Measurements from ENCODE around the gene CREG1.
A peak's percentile ranks its signal among the peaks of the same experiment; 100 is the strongest.
"Not testable (repeated sequence)": the region's sequence is repeated elsewhere in the genome, so short reads cannot be mapped to it uniquely, and the experiment has no call there.

CREG1 gene

GRCh38 chr1:167553136-167554027 is at the start of gene CREG1:
Gene CREG1 (minus strand): TSS chr1:167553762.
- peak; percentile 86 to 90 for DNase-seq (ENCODE audit: low read depth in 2 of 2)

GRCh38 chr1:167602840-167603239 is 49.3 kb upstream of the CREG1 start:
- no peak for DNase-seq (ENCODE audit: low read depth in 2 of 2)

GRCh38 chr1:167601442-167602383 is 48.2 kb upstream of the CREG1 start:
- DNase-seq (ENCODE audit: low read depth in 2 of 2): no peak

GRCh38 chr1:167599957-167600581 is 46.5 kb upstream of the CREG1 start:
- no peak for DNase-seq (ENCODE audit: low read depth in 2 of 2)

GRCh38 chr1:167594822-167595221 is 41.3 kb upstream of the CREG1 start:
- no peak for DNase-seq (ENCODE audit: low read depth in 2 of 2)

- no peak for DNase-seq (ENCODE audit: low read depth in 2 of 2)
Observed at GRCh38 chr1:167593860-167594259, 40.3 kb upstream of the CREG1 start.

GRCh38 chr1:167592475-167592874 is 38.9 kb upstream of the CREG1 start:
- DNase-seq (ENCODE audit: low read depth in 2 of 2): no peak

- no peak for DNase-seq (ENCODE audit: low read depth in 2 of 2)
Observed at GRCh38 chr1:167588361-167588760, 34.8 kb upstream of the CREG1 start.

GRCh38 chr1:167587872-167588271 is 34.3 kb upstream of the CREG1 start:
- DNase-seq (ENCODE audit: low read depth in 2 of 2): no peak

- no peak for DNase-seq (ENCODE audit: low read depth in 2 of 2)
Observed at GRCh38 chr1:167587342-167587741, 33.8 kb upstream of the CREG1 start.

GRCh38 chr1:167584581-167584980 is 31.0 kb upstream of the CREG1 start:
- DNase-seq (ENCODE audit: low read depth in 2 of 2): no peak

GRCh38 chr1:167582722-167583121 is 29.2 kb upstream of the CREG1 start:
- no peak for DNase-seq (ENCODE audit: low read depth in 2 of 2)

- no peak for DNase-seq (ENCODE audit: low read depth in 2 of 2)
Observed at GRCh38 chr1:167582064-167582463, 28.5 kb upstream of the CREG1 start.

- DNase-seq (ENCODE audit: low read depth in 2 of 2): no peak
Observed at GRCh38 chr1:167579986-167580385, 26.4 kb upstream of the CREG1 start.

- no peak for DNase-seq (ENCODE audit: low read depth in 2 of 2)
Observed at GRCh38 chr1:167578939-167579521, 25.5 kb upstream of the CREG1 start.

- DNase-seq (ENCODE audit: low read depth in 2 of 2): no peak
Observed at GRCh38 chr1:167575649-167576048, 22.1 kb upstream of the CREG1 start.

GRCh38 chr1:167573035-167573434 is 19.5 kb upstream of the CREG1 start:
- no peak for DNase-seq (ENCODE audit: low read depth in 2 of 2)

- DNase-seq (ENCODE audit: low read depth in 2 of 2): not testable (repeated sequence)
Observed at GRCh38 chr1:167570712-167571111, 17.1 kb upstream of the CREG1 start.

- no peak for DNase-seq (ENCODE audit: low read depth in 2 of 2)
Observed at GRCh38 chr1:167567663-167568062, 14.1 kb upstream of the CREG1 start.

- no peak for DNase-seq (ENCODE audit: low read depth in 2 of 2)
Observed at GRCh38 chr1:167566766-167567165, 13.2 kb upstream of the CREG1 start.

- DNase-seq (ENCODE audit: low read depth in 2 of 2): no peak
Observed at GRCh38 chr1:167565922-167566321, 12.4 kb upstream of the CREG1 start.
